ENCODE results near the gene BIN1. TPM values are rescaled to one million over a fixed set of nuclear protein-coding genes. Genes with fewer than 3 reads are reported as not detected.
A peak's percentile ranks its signal among the peaks of the same experiment; 100 is the strongest.

The BIN1 gene
- total RNA-seq, 2 donors from 2014 or later: 24.4 to 43.5 TPM

GRCh38 chr2:127134833-127135830, 28.2 kb upstream of the BIN1 start:
- no peak overlapping the region for H3K27ac ChIP-seq
- H3K36me3 ChIP-seq (replicated peaks in 1 of 2; ENCODE audit: insufficient read depth in 1 of 2, low read depth in 2 of 2): no peaks in the 10 kb centered on the region
- ATAC-seq: no peak
- no peaks in the 10 kb centered on the region for H3K9me3 ChIP-seq
- H3K4me1 ChIP-seq: no peaks in the 10 kb centered on the region
- intact Hi-C loops (cut with DNase I): no loop called here
- 67 to 69% methylated on average over 13 to 15 of the region's 15 CpGs for WGBS, 2 donors
- H3K4me3 ChIP-seq: no peak overlapping the region
- DNase-seq: peak in 1 of 4 donors; percentile 33
- no peaks in the 10 kb centered on the region for H3K27me3 ChIP-seq
- TF ChIP-seq POLR2A (IDR thresholded peaks at IDR 0.05) (no peak), CTCF (IDR thresholded peaks at IDR 0.05) (no peak)

GRCh38 chr2:127134235-127134634, 27.3 kb upstream of the BIN1 start:
- Histone ChIP-seq H3K27ac (no peak overlapping the region), H3K36me3 (replicated peaks in 1 of 2; ENCODE audit: insufficient read depth in 1 of 2, low read depth in 2 of 2) (no peaks in the 10 kb centered on the region), H3K27me3 (no peaks in the 10 kb centered on the region), H3K4me1 (no peaks in the 10 kb centered on the region), H3K9me3 (no peaks in the 10 kb centered on the region), H3K4me3 (no peak overlapping the region)
- DNase-seq (no peak), ATAC-seq (no peak)
- TF ChIP-seq POLR2A (IDR thresholded peaks at IDR 0.05) (no peak), CTCF (IDR thresholded peaks at IDR 0.05) (no peak)
- intact Hi-C loops (cut with DNase I): no loop called here
- WGBS, 2 donors: 70 to 71% methylated on average over 4 of the region's 4 CpGs

GRCh38 chr2:127133793-127134192, 26.8 kb upstream of the BIN1 start:
- no peak for ATAC-seq
- TF ChIP-seq POLR2A (IDR thresholded peaks at IDR 0.05) (no peak), CTCF (IDR thresholded peaks at IDR 0.05) (no peak)
- Histone ChIP-seq H3K27me3 (no peaks in the 10 kb centered on the region), H3K36me3 (replicated peaks in 1 of 2; ENCODE audit: insufficient read depth in 1 of 2, low read depth in 2 of 2) (no peaks in the 10 kb centered on the region), H3K4me3 (no peak overlapping the region), H3K9me3 (no peaks in the 10 kb centered on the region), H3K27ac (no peak overlapping the region), H3K4me1 (no peaks in the 10 kb centered on the region)
- intact Hi-C loops (cut with DNase I): no loop called here
- WGBS, 2 donors: 85 to 92% methylated on average over 2 of the region's 2 CpGs
- DNase-seq: no peak

- Histone ChIP-seq H3K36me3 (replicated peaks in 1 of 2; ENCODE audit: insufficient read depth in 1 of 2, low read depth in 2 of 2) (no peaks in the 10 kb centered on the region), H3K9me3 (no peaks in the 10 kb centered on the region), H3K4me3 (no peak overlapping the region), H3K4me1 (no peaks in the 10 kb centered on the region), H3K27me3 (no peaks in the 10 kb centered on the region), H3K27ac (no peak overlapping the region)
- TF ChIP-seq POLR2A (IDR thresholded peaks at IDR 0.05): no peak
- no peak for TF ChIP-seq CTCF (IDR thresholded peaks at IDR 0.05)
- DNase-seq (no peak), ATAC-seq (no peak)
- 78 to 83% methylated on average over 4 of the region's 4 CpGs for WGBS, 2 donors
- intact Hi-C loops (cut with DNase I): no loop called here
These were observed 23.5 kb upstream of the BIN1 start for GRCh38 chr2:127130421-127130820.
